ENCODE results near the gene CCDC32.
A peak's percentile ranks its signal among the peaks of the same experiment; 100 is the strongest.

Gene CCDC32

GRCh38 chr15:40511472-40512133 is 53.2 kb downstream of the CCDC32 start:
- DNase-seq, result peak; percentile 26 to 41

GRCh38 chr15:40511093-40511471 is 53.8 kb downstream of the CCDC32 start:
- DNase-seq, result no peak

GRCh38 chr15:40510201-40510600 is 54.6 kb downstream of the CCDC32 start:
- DNase-seq, result no peak

- DNase-seq, result no peak
Measured at GRCh38 chr15:40508216-40508615, 56.6 kb downstream of the CCDC32 start.

- DNase-seq, result peak; percentile 80 to 85
Measured at GRCh38 chr15:40506964-40507571, 57.8 kb downstream of the CCDC32 start.
